Fibroblast of villous mesenchyme (primary cell): Measurements from ENCODE around the gene BCAT1. TPM values are rescaled to one million over a fixed set of nuclear protein-coding genes. Genes with fewer than 3 reads are reported as not detected.

Source experiments
- DNase-seq: peaks from one replicate; pipeline ENCODE4 v3.0.0-alpha.2; 2010; ENCODE audit warnings: low read depth
- H3K4me3 ChIP-seq: 2 replicates; pipeline ENCODE4 v1.5.1; 2011; ENCODE audit warnings: low read depth, mild to moderate bottlenecking, low read length
- total RNA-seq: library from RNA; depleted of rRNA; stranded (reverse); fragments of >200 nt; gene quantifications from 2 replicates; pipeline ENCODE4 v1.2.3, GENCODE V29; 2012
- TF ChIP-seq, protein P1 (sequence below): IDR thresholded peaks from 2 replicates; pipeline ENCODE4 v1.5.1; 2012; ENCODE audit warnings: low read depth, mild to moderate bottlenecking, low read length; ENCODE audit not compliant: insufficient read depth

Gene BCAT1
- total RNA-seq, 1 donor = 199 TPM

DNA sequence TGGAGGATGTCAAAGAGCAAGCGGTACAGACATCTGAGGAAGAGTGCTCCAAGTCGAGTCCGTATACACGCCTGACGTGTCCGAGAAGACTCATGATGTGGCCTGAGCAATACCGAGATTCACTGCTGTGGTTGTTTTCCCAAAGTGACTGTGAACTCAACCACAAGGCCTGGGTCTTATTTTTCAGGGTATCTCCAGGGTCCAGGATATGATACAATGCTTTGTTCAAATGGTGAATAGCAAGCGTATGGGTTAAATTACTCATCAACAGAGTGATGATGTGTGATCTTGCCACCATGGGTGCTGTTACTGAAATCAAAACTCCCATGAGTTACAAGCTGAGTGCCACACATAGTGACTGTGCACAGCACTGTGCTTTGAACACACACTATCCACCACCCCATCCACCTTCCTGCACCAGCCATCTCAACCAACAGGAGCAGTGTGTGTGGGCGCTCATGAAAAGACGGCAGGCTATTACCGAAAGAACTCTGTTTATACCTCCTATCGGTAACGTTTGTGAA, 109.6 kb downstream of the BCAT1 start:
- DNase-seq = peak; percentile 68
- H3K4me3 ChIP-seq = no peak overlapping the region
- TF ChIP-seq, protein P1, sequence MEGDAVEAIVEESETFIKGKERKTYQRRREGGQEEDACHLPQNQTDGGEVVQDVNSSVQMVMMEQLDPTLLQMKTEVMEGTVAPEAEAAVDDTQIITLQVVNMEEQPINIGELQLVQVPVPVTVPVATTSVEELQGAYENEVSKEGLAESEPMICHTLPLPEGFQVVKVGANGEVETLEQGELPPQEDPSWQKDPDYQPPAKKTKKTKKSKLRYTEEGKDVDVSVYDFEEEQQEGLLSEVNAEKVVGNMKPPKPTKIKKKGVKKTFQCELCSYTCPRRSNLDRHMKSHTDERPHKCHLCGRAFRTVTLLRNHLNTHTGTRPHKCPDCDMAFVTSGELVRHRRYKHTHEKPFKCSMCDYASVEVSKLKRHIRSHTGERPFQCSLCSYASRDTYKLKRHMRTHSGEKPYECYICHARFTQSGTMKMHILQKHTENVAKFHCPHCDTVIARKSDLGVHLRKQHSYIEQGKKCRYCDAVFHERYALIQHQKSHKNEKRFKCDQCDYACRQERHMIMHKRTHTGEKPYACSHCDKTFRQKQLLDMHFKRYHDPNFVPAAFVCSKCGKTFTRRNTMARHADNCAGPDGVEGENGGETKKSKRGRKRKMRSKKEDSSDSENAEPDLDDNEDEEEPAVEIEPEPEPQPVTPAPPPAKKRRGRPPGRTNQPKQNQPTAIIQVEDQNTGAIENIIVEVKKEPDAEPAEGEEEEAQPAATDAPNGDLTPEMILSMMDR = no peak

DNA sequence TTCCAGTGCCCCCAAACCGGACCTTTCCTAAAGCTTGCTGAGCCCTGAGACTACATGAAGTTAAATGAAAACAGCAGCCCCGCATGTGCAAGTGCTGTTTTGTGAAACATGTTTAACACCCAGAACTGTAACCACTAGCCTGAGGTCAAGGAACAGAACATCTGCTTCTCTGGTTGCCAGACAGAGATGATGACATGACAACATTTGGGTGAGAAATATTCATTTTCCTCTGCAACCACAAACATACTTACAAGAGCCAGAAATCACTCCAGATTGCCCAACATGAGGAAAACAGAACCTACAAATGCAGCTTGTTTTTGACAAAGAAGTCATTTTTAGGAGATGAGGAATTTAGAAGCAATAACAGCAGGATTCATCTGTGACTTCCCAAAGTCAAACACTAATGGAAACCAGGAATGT, 110.4 kb downstream of the BCAT1 start:
- TF ChIP-seq, protein P1 = no peak

DNA sequence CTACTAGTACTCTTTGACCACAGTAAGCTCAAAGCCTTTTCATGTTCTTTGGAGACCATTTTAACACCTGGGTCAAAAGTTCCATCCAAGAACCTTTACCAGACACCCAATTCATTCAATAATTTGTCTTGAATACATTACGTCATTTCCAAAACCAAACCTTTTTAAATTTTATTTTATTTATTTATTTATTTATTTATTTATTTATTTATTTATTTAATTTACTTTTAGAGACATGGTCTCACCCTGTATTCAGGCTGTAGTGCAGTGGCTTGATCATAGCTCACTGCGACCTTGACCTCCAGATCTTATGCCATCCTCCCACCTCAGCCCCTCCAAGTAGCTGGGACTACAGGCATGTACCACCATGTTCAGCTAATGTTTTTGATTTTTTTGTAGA, 113.5 kb downstream of the BCAT1 start:
- TF ChIP-seq, protein P1 = no peak
- no peak for DNase-seq
- no peak overlapping the region for H3K4me3 ChIP-seq

More for the DNA sequence above, 110.4 kb downstream of the BCAT1 start:
- no peak overlapping the region for H3K4me3 ChIP-seq
- DNase-seq = peak; percentile 100

DNA sequence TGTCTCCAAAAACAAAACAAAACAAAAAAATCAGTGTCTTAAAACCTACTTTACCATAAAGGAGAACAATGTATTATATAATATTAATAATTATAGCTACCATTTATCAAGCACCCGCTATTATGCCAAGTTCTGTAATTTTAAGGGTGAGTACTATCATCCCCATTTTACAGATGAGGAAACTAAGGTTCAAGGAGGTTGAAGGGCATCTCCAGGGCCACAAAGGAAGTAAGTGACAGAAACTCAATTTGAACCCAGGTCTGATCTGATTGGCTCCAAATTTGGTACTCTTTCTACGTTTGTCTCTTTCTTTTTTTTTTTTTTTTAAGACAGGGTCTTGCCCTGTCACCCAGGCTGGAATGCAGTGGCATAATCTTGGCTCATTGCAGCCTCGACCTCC, 115.4 kb downstream of the BCAT1 start:
- TF ChIP-seq, protein P1 = no peak
- no peak overlapping the region for H3K4me3 ChIP-seq
- no peak for DNase-seq

DNA sequence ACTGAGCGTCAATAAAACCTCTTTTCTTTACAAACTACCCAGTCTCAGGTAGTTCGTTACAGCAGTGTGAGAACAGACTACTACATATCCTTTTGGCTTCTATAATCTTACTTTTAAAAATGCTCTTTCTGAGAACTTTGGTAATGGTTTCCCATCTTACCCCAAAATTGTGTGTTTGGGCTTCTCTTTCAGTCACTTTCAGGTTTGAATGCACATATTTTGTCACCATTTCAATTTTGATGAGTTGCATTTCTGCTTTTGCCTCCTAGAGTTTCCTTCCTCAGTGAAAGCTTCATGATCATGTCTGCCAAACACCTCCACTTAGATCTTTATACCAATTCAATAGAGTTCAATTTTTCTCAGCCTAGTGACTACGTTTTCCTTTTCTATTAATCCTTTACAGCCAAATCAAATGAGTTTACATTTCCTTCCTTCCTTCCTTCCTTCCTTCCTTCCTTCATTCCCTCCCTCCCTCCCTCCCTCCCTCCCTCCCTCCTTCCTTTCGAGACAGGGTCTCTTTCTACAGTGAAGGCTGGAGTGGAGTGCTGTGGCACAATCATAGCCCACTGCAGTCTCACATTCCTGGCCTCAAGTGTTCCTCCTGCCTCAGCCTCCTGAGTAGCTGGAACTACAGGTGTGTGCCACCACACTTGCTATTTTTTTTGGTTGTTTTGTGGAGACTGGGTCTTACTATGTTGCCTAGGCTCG, 124.9 kb downstream of the BCAT1 start:
- TF ChIP-seq, protein P1 = no peak
- no peak overlapping the region for H3K4me3 ChIP-seq
- DNase-seq = no peak

DNA sequence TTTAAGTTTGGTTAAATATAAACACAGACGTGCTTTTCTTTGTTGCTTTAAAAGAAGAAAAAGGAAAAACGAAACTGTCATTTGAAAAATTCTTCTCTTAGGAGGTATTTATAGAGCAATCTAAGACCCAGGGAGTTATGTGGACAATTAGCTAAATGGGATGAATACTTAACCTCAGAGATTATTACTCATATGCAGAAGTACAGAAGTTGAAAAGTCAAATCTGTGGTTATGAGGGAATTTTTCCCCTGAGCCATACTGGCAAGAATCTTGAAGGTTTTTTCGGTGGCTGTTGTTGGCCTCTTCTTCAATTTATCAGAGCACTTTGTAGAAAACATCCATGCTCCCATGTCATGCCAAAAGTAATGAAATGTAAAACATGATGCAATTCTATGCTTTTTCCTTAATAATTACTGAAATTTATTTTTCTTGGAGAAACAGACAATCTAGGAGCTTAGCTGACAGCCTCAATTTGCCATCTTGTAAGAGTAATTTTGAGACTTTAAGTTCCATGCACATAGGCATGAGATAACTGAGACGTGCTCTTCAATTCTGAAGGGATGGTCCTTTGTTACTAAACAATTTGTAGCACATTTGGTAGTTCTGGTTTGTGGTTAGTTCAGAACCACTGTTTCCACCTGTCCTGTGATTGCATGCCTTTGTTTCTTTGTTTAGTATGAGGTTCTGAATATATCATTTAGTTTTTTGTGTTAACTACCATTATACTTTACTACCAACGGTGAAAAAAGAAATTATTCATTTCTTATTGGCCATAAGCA, 126.6 kb downstream of the BCAT1 start:
- TF ChIP-seq, protein P1 = no peak
- DNase-seq = peak; percentile 87
- H3K4me3 ChIP-seq = no peak overlapping the region
